NB4 (cell line): ENCODE results near the gene PCDH12.

Experiments
- CTCF ChIP-seq: IDR thresholded peaks from one replicate; pipeline ENCODE4 v1.5.1; 2012; ENCODE audit warnings: low read depth, low read length
- POLR2A ChIP-seq: IDR thresholded peaks from 2 replicates; pipeline ENCODE4 v1.6.1; 2011; ENCODE audit warnings: mild to moderate bottlenecking; ENCODE audit not compliant: insufficient read length; ENCODE audit errors: extremely low read depth

GRCh38 chr5:141919218-141920119 lies 38.5 kb downstream of the PCDH12 start:
- TF ChIP-seq POLR2A (no peak), CTCF (no peak)
